LNCAP (cell line): ENCODE data around the gene PJA1.

Experiments
- CTCF ChIP-seq: fragments of 450-650 bp; IDR thresholded peaks from 2 replicates; pipeline ENCODE4 v1.5.1; 2017; ENCODE audit warnings: mild to moderate bottlenecking

PJA1 gene

GRCh38 chrX:69182818-69183380, 17.6 kb upstream of the PJA1 start:
- no peak for TF ChIP-seq CTCF

- no peak for TF ChIP-seq CTCF
Measured at GRCh38 chrX:69179380-69179911, 14.2 kb upstream of the PJA1 start.

- no peak for TF ChIP-seq CTCF
Measured at GRCh38 chrX:69178592-69178991, 13.3 kb upstream of the PJA1 start.

GRCh38 chrX:69177511-69178162, 12.4 kb upstream of the PJA1 start:
- TF ChIP-seq CTCF, result no peak

GRCh38 chrX:69176053-69176452, 10.8 kb upstream of the PJA1 start:
- no peak for TF ChIP-seq CTCF

- no peak for TF ChIP-seq CTCF
Measured at GRCh38 chrX:69173906-69174305, 8.7 kb upstream of the PJA1 start.

GRCh38 chrX:69172937-69173336, 7.7 kb upstream of the PJA1 start:
- no peak for TF ChIP-seq CTCF

- no peak for TF ChIP-seq CTCF
Measured at GRCh38 chrX:69170319-69170718, 5.1 kb upstream of the PJA1 start.
